ENCODE measurements around the gene TDRD1.

- TF ChIP-seq KAT8 (IDR thresholded peaks at IDR 0.05; ENCODE audit: low read depth): no peak
- TF ChIP-seq ZBTB26 (CRISPR knock-in tag; IDR thresholded peaks at IDR 0.05): no peak
- no peak for TF ChIP-seq NCOA2 (IDR thresholded peaks at IDR 0.05; ENCODE audit: partially characterized antibody in 2 of 2)
- no peak for TF ChIP-seq SMC3 (conservative IDR thresholded peaks at IDR 0.05; ENCODE audit: insufficient read depth, low read depth, low read length)
- TF ChIP-seq EP300 (IDR thresholded peaks at IDR 0.05; ENCODE audit: low read length): no peak
- no peak for TF ChIP-seq FOXO4 (CRISPR knock-in tag; IDR thresholded peaks at IDR 0.05)
- TF ChIP-seq BHLHE40 (IDR thresholded peaks at IDR 0.05; ENCODE audit: low read length): no peak
These were observed 33.0 kb downstream of the TDRD1 start for GRCh38 chr10:114212153-114212552.
